Endothelial cell of umbilical vein (primary cell): ENCODE results near the gene MLLT1. TPM values are rescaled to one million over a fixed set of nuclear protein-coding genes. Genes with fewer than 3 reads are reported as not detected.

Source experiments
- BruUV-seq: library from RNA; stranded (reverse); fragments of 400-500 nt; replicated peaks from 2 replicates; lab custom pipeline; 2021; lab: Mats Ljungman, UMichigan
- CTCF ChIA-PET: fragments of 300-600, 350-600 bp; sonication (Branson Sonifier 250); formaldehyde crosslinking; loops from one replicate; lab custom pipeline; 2021; ENCODE audit warnings: antibody characterized with exemption, inconsistent platforms; lab: Charles Lee
- POLR2A ChIA-PET: fragments of 300-600, 350-600 bp; sonication (Branson Sonifier 250); formaldehyde crosslinking; loops from one replicate; lab custom pipeline; 2021; ENCODE audit warnings: antibody characterized with exemption, inconsistent platforms; lab: Charles Lee
- DNase-seq: peaks from one replicate; pipeline ENCODE4 v3.0.0-alpha.2; 2011; ENCODE audit warnings: low read depth, low spot score
- FAIRE-seq: peaks from 2 replicates; lab custom pipeline; 2011; peaks lifted over from hg19 to GRCh38; lab: Jason Lieb, UNC
- H2AFZ ChIP-seq: 2 replicates; pipeline ENCODE4 v1.6.0; 2012; ENCODE audit warnings: low read depth, low read length, control low read depth, inconsistent platforms
- H3K27ac ChIP-seq: 2 replicates; pipeline ENCODE4 v1.5.1; 2011; ENCODE audit warnings: low read depth, mild to moderate bottlenecking, control low read depth, low read length, moderate library complexity; ENCODE audit not compliant: insufficient read depth
- H3K27me3 ChIP-seq, 2 experiments: 2 replicates each; pipeline versions ENCODE4 v1.6.0 to v1.6.1; 2011; ENCODE audit warnings: low read length in 2 of 2, mixed read lengths in 1 of 2; ENCODE audit not compliant: control insufficient read depth in 2 of 2, insufficient read depth in 2 of 2
- H3K36me3 ChIP-seq, 2 experiments: 2 replicates in 1 of 2; 3 replicates in 1 of 2; pipeline ENCODE4 v1.5.1; 2011; ENCODE audit warnings: low read length in 2 of 2, mild to moderate bottlenecking in 1 of 2, moderate library complexity in 1 of 2; ENCODE audit not compliant: control insufficient read depth in 2 of 2, insufficient read depth in 2 of 2; ENCODE audit errors: extremely low read depth in 1 of 2
- H3K4me1 ChIP-seq: 3 replicates; pipeline ENCODE4 v1.5.1; 2011; ENCODE audit warnings: mild to moderate bottlenecking, low read length; ENCODE audit not compliant: control insufficient read depth, insufficient read depth; ENCODE audit errors: extremely low read depth
- H3K4me2 ChIP-seq: 2 replicates; pipeline ENCODE4 v1.6.1; 2011; ENCODE audit warnings: low read length, control low read depth, mixed read lengths; ENCODE audit not compliant: insufficient read depth
- H3K4me3 ChIP-seq, 3 experiments: fragments of 200-600 bp in 1 of 3; sonication (generic), shearing (Covaris generic) in 1 of 3; replicated peaks in 1 of 3; 2 replicates each; pipeline ENCODE4 v1.5.1; 2011 to 2016; ENCODE audit warnings: control low read depth in 3 of 3, low read length in 3 of 3, mild to moderate bottlenecking in 2 of 3, inconsistent platforms in 1 of 3, low read depth in 1 of 3, moderate library complexity in 1 of 3; ENCODE audit not compliant: insufficient read depth in 1 of 3
- H3K79me2 ChIP-seq: 2 replicates; pipeline ENCODE4 v1.6.0; 2012; ENCODE audit warnings: low read length, inconsistent platforms; ENCODE audit not compliant: control insufficient read depth, insufficient read depth
- H3K9ac ChIP-seq: replicated peaks from 2 replicates; pipeline ENCODE3; 2011; ENCODE audit warnings: low read length, control low read depth; ENCODE audit not compliant: insufficient read depth; ENCODE audit errors: extremely low read depth
- H3K9me1 ChIP-seq: replicated peaks from 3 replicates; pipeline ENCODE4 v1.6.0; 2011; ENCODE audit warnings: mild to moderate bottlenecking, low read length; ENCODE audit not compliant: control insufficient read depth, insufficient read depth; ENCODE audit errors: extremely low read depth
- H3K9me3 ChIP-seq: replicated peaks from 2 replicates; pipeline ENCODE4 v1.5.1; 2012; ENCODE audit warnings: low read length, inconsistent platforms; ENCODE audit not compliant: control insufficient read depth, insufficient read depth
- H4K20me1 ChIP-seq: replicated peaks from 2 replicates; pipeline ENCODE3; 2011; ENCODE audit warnings: mild to moderate bottlenecking, low read length; ENCODE audit not compliant: control insufficient read depth, insufficient read depth; ENCODE audit errors: extremely low read depth
- EZH2 ChIP-seq: IDR thresholded peaks from 2 replicates; pipeline ENCODE4 v1.6.1; 2012; ENCODE audit warnings: borderline replicate concordance, low read depth, mild to moderate bottlenecking, moderate library complexity, low read length, inconsistent platforms; ENCODE audit not compliant: severe bottlenecking
- FOS ChIP-seq: IDR thresholded peaks from 2 replicates; pipeline ENCODE4 v1.6.1; 2011; ENCODE audit warnings: mild to moderate bottlenecking, low read length, moderate library complexity, borderline replicate concordance; ENCODE audit not compliant: insufficient read depth
- GATA2 ChIP-seq: IDR thresholded peaks from 2 replicates; pipeline ENCODE4 v1.7.0; 2011; ENCODE audit warnings: low read depth, mild to moderate bottlenecking, moderate library complexity, mixed read lengths, low read length; ENCODE audit not compliant: insufficient read length, insufficient read depth
- JUN ChIP-seq: IDR thresholded peaks from 2 replicates; pipeline ENCODE4 v1.6.1; 2011; ENCODE audit warnings: borderline replicate concordance, low read depth; ENCODE audit not compliant: insufficient read length, insufficient read depth
- MYC ChIP-seq: IDR thresholded peaks from one replicate; pipeline ENCODE4 v1.6.1; 2011; ENCODE audit warnings: mild to moderate bottlenecking, low read depth, low read length
- POLR2A ChIP-seq: IDR thresholded peaks from 2 replicates; pipeline ENCODE4 v1.6.1; 2012; ENCODE audit warnings: low read depth, mild to moderate bottlenecking, control low read depth, low read length
- POLR2AphosphoS5 ChIP-seq: IDR thresholded peaks from 2 replicates; pipeline ENCODE4 v1.6.1; 2012; ENCODE audit warnings: low read depth, mild to moderate bottlenecking, control low read depth, low read length, moderate library complexity; ENCODE audit not compliant: insufficient read depth
- dilution Hi-C: fragments of 300-500 bp; cut with MboI; formaldehyde crosslinking; loops from one replicate; pipeline ENCODE4 v1.15.0; 2019; ENCODE audit warnings: low sequenced_read_pairs; ENCODE audit not compliant: extremely low pct_ligation_motif_present
- intact Hi-C: fragments of 100-400 bp; cut with micrococcal nuclease; formaldehyde crosslinking; loops from one replicate; pipeline ENCODE4 v1.10.0; 2022
- polyA plus RNA-seq, 4 experiments: library from polyadenylated mRNA; depleted of rRNA in 3 of 4; stranded (reverse) in 3 of 4; unstranded in 1 of 4; fragments of >200 nt; gene quantifications; 2 replicates each; pipeline versions ENCODE4 v1.2.1 to v1.2.3, GENCODE V29; 2011 to 2012; ENCODE audit warnings: missing spikeins in 1 of 4
- total RNA-seq: library from RNA; stranded (reverse); gene quantifications from 2 replicates; pipeline ENCODE4 v1.2.3, GENCODE V29; 2021
- TF ChIP-seq, protein P1 (sequence below): IDR thresholded peaks from 2 replicates; pipeline ENCODE4 v1.6.1; 2011; ENCODE audit not compliant: insufficient read depth, insufficient read length
- TF ChIP-seq, protein P2 (sequence below), 2 donors: IDR thresholded peaks; 1 replicate in 1 of 2; 2 replicates in 1 of 2; pipeline ENCODE4 v1.5.1; 2011; ENCODE audit warnings: low read length in 2 of 2, mild to moderate bottlenecking in 2 of 2, moderate library complexity in 2 of 2, control low read depth in 1 of 2, inconsistent platforms in 1 of 2, low read depth in 1 of 2; ENCODE audit not compliant: insufficient read depth in 1 of 2; ENCODE audit errors: extremely low read depth in 1 of 2

The MLLT1 gene
- total and polyA plus RNA-seq, 2 donors (not counting 3 experiments of a cell fraction or from before 2014, with no cell fraction given), result 43.9 to 84.8 TPM

DNA sequence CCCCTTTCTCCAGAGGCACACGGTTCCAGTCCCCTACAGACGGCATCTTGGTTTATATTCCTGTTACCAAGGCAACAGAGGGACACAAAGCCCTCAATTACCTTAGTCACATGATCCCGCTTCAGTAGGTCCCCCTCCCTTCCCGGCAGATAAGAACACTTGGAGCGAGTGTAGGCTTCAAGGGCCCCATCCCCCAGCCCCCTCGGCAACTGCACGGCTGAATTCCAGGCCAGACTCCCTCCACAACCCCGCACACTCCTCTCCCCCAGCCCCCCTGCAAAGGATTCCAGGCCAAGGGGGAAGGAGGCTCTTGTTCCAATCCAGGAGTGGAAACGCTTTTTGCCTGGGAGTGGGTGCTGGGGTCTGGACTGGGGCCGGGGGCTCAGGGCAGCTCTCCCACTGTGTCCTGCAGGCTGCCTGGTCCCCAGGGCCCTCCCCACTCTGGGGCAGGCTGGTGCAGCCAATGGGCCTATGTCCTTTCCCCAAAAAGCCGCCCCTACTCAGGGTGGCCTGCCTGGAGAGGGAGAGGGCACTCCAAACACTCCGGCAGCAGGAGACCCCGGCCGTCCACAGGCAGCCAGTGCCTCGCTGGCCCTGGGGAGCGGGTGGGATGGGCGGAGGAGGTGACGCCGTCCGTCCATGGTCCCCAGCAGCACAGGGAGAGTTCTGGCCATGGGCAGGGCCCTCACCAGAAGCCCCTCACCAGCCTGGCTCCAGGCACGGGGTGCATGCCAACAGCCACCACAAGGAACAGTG is 62.6 kb downstream of the MLLT1 start:
- no peak for DNase-seq
- H2AFZ ChIP-seq, result no peak overlapping the region
- peaks cover 2% of the 10 kb centered on the region for H3K79me2 ChIP-seq
- CTCF ChIA-PET, result interaction anchor here (1.1 to 3.7 kb wide), 7 partner anchors 11 to 111 kb away, joined by 3 to 199 read pairs (median 10); no protein-coding TSS in a partner anchor
- no peaks in the 10 kb centered on the region for H4K20me1 ChIP-seq
- H3K9me3 ChIP-seq, result no peaks in the 10 kb centered on the region
- no peaks in the 10 kb centered on the region for H3K27me3 ChIP-seq
- no peak overlapping the region for H3K4me3 ChIP-seq
- intact Hi-C loops (loop anchor here (5.0 kb wide), 1 partner anchor 170 kb away; no protein-coding TSS in a partner anchor), dilution Hi-C loops (no loop called here)
- POLR2A ChIA-PET, result no interaction called here
- no TSS peak for BruUV-seq
- no peak overlapping the region for H3K4me2 ChIP-seq
- FAIRE-seq, result no peak
- H3K27ac ChIP-seq, result no peak overlapping the region
- no peaks in the 10 kb centered on the region for H3K9me1 ChIP-seq
- peaks cover 3 to 49% of the 10 kb centered on the region in 2 experiments for H3K36me3 ChIP-seq
- no peak for TF ChIP-seq MYC
- TF ChIP-seq EZH2, result no peak
- no peak for TF ChIP-seq POLR2A
- no peak for TF ChIP-seq JUN
- no peak for TF ChIP-seq GATA2
- TF ChIP-seq POLR2AphosphoS5, result no peak
- TF ChIP-seq, protein P1, sequence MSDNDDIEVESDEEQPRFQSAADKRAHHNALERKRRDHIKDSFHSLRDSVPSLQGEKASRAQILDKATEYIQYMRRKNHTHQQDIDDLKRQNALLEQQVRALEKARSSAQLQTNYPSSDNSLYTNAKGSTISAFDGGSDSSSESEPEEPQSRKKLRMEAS, result no peak
- no peak for TF ChIP-seq FOS
- TF ChIP-seq, protein P2, sequence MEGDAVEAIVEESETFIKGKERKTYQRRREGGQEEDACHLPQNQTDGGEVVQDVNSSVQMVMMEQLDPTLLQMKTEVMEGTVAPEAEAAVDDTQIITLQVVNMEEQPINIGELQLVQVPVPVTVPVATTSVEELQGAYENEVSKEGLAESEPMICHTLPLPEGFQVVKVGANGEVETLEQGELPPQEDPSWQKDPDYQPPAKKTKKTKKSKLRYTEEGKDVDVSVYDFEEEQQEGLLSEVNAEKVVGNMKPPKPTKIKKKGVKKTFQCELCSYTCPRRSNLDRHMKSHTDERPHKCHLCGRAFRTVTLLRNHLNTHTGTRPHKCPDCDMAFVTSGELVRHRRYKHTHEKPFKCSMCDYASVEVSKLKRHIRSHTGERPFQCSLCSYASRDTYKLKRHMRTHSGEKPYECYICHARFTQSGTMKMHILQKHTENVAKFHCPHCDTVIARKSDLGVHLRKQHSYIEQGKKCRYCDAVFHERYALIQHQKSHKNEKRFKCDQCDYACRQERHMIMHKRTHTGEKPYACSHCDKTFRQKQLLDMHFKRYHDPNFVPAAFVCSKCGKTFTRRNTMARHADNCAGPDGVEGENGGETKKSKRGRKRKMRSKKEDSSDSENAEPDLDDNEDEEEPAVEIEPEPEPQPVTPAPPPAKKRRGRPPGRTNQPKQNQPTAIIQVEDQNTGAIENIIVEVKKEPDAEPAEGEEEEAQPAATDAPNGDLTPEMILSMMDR (IDR thresholded peaks at IDR 0.05; ENCODE audit: extremely low read depth in 1 of 2, insufficient read depth in 1 of 2, low read depth in 1 of 2, low read length in 2 of 2), result no peak
- no peak overlapping the region for H3K9ac ChIP-seq
- H3K4me1 ChIP-seq, result peaks cover 22% of the 10 kb centered on the region
